SK-N-SH treated with all-trans-retinoic acid at 6 μM for 48 hours (cell line): ENCODE data around the gene NTM.

Experiments used
- BACH2 ChIP-seq: fragments of 250-450 bp; sonication (Bioruptor Pico); IDR thresholded peaks from 2 replicates; pipeline ENCODE4 v1.9.0; 2021; ENCODE audit warnings: mild to moderate bottlenecking, borderline replicate concordance
- OSR1 ChIP-seq: fragments of 250-450 bp; sonication (Bioruptor Pico); IDR thresholded peaks from 2 replicates; pipeline ENCODE4 v1.8.0; 2022; ENCODE audit warnings: moderate library complexity, mild to moderate bottlenecking, inconsistent platforms
- SNAI2 ChIP-seq: fragments of 250-450 bp; sonication (Bioruptor Pico); IDR thresholded peaks from 2 replicates; pipeline ENCODE4 v1.5.0; 2020; ENCODE audit warnings: mild to moderate bottlenecking, moderate library complexity
- ZFP30 ChIP-seq: fragments of 450-650 bp; formaldehyde crosslinking; IDR thresholded peaks from 2 replicates; pipeline ENCODE4 v1.5.0; 2022; ENCODE audit warnings: mild to moderate bottlenecking, moderate library complexity
- ZNF70 ChIP-seq: fragments of 450-650 bp; formaldehyde crosslinking; IDR thresholded peaks from 2 replicates; pipeline ENCODE4 v1.5.0; 2020; ENCODE audit warnings: mild to moderate bottlenecking, moderate library complexity

- no peak for TF ChIP-seq OSR1
- no peak for TF ChIP-seq SNAI2 (CRISPR knock-in tag)
- TF ChIP-seq ZNF70 (CRISPR knock-in tag) = no peak
- TF ChIP-seq BACH2 = no peak
- TF ChIP-seq ZFP30 (CRISPR knock-in tag) = no peak
Observed at GRCh38 chr11:131486937-131487635, 116.7 kb downstream of the NTM start.
